ENCODE results near the gene SPATA1.
"Not testable (repeated sequence)": the region's sequence is repeated elsewhere in the genome, so short reads cannot be mapped to it uniquely, and the experiment has no call there.

SPATA1 gene, protein sequence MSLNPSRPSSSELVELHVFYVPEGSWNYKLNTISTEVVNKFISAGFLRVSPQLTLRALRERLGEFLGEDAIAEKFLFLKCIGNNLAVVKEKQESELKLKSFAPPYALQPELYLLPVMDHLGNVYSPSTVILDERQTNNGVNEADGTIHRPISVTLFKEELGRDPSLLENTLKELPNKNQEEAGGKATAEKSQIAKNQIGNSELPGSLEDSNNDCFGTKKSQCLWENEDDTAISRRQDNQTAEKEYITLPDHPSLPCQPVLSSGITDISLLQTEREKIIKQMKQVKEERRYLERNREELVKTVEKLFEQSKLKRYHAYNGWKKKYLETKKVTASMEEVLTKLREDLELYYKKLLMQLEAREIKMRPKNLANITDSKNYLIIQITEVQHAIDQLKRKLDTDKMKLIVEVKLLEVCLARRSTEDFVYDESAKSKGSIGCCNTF

GRCh38 chr1:84506002-84506728, at the start of gene SPATA1, which contains the start of gene GNG5:
Gene SPATA1 (plus strand): TSS chr1:84506386. CDS start chr1:84516360, 9,974 bp downstream.
Gene GNG5 (minus strand): TSS chr1:84506581. CDS start chr1:84506091, 490 bp downstream.
- DNase-seq: peak; percentile 99

DNA sequence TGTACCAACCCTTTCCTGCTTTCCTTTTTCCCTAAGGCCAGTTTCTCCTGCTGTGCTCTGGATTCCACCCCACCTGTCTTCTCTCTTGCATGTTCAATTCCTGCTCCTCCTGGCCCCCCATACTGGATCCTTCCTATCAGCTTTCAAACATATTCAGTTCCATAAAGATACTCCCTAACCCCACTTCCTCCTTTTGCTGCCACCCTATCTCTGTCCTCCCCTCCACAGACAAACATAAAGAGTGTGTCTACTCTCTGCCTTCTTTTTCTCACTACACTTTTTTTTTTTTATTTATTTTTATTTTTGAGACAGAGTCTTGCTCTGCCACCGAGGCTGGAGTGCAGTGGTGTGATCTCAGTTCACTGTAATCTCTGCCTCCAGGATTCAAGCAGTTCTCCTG, 44.1 kb upstream of the SPATA1 start:
- DNase-seq: no peak

- DNase-seq: no peak
Measured at GRCh38 chr1:84467298-84467697, 38.9 kb upstream of the SPATA1 start.

GRCh38 chr1:84476225-84476624, 30.0 kb upstream of the SPATA1 start:
- DNase-seq: no peak

GRCh38 chr1:84478876-84479868, 27.0 kb upstream of the SPATA1 start, which contains the start of gene RPF1:
Gene RPF1 (plus strand): TSS chr1:84479266. CDS start chr1:84479282, 16 bp downstream.
- DNase-seq: peak; percentile 81

GRCh38 chr1:84479998-84480397, 26.2 kb upstream of the SPATA1 start:
- no peak for DNase-seq

DNA sequence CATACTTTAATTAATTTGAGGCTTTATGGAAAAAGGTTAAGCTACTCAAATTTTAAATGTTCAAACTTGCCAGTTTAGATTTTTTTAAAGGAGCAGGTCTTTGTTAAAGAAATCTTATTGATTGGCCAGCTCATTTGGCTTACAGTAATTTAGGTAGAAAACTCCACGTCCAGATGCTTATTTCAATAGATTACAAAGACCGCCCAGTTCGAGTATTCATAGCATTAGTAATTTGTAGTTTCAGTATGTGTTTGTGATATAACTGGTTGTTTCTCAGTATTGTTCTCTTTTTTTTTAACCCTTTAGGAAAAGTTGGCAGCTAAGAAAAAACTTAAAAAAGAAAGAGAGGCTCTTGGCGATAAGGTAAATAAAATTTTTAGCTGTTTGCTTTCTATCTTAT, 25.5 kb upstream of the SPATA1 start:
- DNase-seq: no peak

- no peak for DNase-seq
Measured at GRCh38 chr1:84481317-84481716, 24.9 kb upstream of the SPATA1 start.

GRCh38 chr1:84488107-84488506, 18.1 kb upstream of the SPATA1 start:
- DNase-seq: no peak

GRCh38 chr1:84489766-84490165, 16.4 kb upstream of the SPATA1 start:
- DNase-seq: no peak

- DNase-seq: no peak
Measured at GRCh38 chr1:84492726-84493125, 13.5 kb upstream of the SPATA1 start.

DNA sequence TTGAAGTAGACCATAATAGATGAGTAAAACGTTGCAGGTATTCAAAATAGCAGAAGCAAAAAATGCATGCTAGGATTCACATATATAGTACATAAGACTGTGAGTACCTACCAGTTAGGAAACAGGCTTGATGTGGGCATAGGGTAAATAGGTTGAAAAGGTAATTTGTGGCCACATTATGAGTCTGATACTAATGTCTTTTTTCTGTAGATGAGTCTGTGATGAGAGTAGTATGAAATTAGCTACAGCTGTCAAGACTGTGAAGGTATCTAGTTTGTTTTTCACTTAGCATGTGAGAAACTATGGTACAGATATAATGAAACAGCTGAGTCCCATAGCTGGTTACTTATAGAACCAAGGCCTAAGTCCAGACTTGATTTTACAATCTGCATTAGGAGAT, 12.4 kb upstream of the SPATA1 start:
- DNase-seq: no peak

DNA sequence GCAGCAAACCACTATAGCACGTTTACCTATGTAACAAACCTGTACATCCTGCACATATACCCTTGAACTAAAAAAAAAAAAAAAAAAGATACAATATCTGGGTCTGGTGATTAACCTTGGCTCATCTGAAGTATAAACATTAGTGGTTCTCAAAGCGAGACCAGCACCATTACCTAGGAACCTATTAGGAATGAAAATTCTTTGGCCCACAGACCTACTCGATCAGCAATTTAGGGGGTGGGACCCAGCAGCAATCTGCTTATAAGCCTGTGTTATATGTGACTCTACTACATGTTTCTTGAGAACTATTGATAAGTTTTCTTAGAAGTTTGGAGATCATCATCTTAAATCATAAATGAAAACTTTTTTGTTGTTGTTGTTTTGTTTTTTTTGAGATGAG, 9.7 kb upstream of the SPATA1 start:
- DNase-seq: no peak

DNA sequence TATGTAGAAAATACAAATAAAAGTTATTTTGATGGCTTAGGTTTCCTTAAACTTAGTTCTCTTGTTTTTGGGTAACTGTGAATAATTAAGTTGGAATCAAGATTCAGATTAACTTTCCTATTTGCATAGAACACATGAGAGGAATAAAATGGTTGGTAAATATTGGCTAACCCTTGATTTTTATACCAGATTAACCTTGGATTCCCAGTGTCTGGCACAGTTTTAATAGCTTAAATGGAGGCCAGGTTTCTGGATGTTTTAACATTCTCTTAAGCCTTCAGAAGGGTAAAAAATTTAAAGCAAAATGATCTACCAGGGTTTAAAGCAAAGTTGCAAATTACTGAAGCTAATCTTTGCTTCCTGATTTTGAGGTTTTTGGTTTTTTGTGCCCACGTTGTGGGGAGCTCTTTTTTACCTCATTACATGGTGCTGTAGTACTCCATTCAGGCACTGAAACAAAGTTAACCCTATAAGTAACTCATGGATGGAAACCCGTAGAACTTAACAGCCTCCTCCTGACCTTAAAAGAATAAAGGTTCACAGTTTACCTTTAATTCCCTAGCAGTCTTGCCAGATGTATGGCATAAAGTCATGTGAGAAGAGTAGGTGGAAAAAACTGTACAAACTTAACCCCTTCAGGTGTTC, 8.4 kb upstream of the SPATA1 start:
- DNase-seq: no peak

DNA sequence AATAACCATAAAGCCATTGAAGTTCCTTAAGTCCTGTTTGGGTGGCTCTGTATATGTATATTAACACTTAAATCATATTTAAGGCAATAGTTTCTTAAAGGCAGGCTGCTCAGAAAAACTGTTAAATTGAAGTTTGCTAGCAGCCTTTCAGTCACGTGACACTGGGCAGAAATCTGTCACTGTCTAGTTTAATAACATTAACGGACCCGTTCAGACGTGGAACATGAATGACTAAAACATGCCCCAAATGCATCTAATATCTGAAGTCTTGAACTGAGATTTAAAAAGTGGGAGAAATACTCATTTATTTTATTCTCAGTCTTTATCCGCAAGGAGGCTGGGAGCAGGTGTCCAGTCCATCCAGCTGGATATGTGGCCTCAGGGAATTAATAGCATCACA, 3.3 kb upstream of the SPATA1 start:
- DNase-seq: no peak

- no peak for DNase-seq
Measured at GRCh38 chr1:84504580-84505492, 1.4 kb upstream of the SPATA1 start.

- DNase-seq: no peak
Measured at GRCh38 chr1:84505493-84506001, 639 bp upstream of the SPATA1 start.

GRCh38 chr1:84506729-84507453, 705 bp downstream of the SPATA1 start:
- DNase-seq: no peak

GRCh38 chr1:84507887-84508286, 1.7 kb downstream of the SPATA1 start:
- not testable (repeated sequence) for DNase-seq

- no peak for DNase-seq
Measured at GRCh38 chr1:84508510-84508909, 2.3 kb downstream of the SPATA1 start.
